HG03066 (cell line): ENCODE results near the gene CLHC1.
"Not testable (repeated sequence)": the region's sequence is repeated elsewhere in the genome, so short reads cannot be mapped to it uniquely, and the experiment has no call there.

ENCODE experiments used
- ATAC-seq: cut with Tn5 transposase; IDR thresholded peaks from one replicate; pipeline ENCODE4 v1.9.1; 2021; ENCODE audit warnings: low read depth; ENCODE audit not compliant: unreplicated experiment

CLHC1 gene

DNA sequence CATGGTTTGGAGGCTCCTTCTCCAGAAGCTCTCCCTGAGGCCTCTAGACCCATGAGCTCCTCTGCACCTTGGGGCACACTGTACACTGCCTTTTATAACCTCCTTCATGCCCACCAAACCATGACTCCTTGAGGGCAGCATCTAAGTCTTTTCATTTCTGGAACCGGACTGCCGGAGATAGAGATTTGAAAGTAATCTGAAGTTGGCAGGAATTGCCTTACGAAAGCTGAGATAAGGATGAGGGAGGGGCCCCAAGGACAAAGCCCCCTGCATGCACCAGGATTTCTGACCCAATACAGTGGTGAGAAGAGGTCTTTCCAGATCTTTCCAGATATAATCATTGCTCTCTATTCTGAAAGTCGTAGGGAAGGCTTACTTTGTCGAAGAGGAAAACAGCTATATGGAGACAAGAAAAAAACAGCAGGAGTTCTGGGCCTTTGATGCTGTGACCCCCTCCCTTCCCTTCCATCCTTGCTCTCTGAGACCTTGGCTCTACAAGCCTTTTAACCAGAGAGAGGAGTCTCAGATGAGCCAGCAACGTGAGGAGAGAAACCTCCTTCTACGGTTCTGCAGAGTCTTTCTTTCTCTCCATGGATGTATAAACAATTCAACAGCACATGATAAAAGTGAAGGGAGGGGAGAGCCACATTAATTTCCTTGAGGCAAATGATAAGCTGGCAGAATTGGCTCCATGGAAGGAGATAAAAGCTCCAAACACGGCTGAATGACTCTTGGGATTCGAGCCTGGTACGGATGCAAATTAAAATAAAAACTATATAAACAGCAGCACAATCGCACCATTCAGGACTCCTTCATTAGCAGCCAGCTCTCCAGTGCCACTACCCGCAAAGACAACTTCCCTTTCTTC, 93.8 kb downstream of the CLHC1 start:
- ATAC-seq = no peak

DNA sequence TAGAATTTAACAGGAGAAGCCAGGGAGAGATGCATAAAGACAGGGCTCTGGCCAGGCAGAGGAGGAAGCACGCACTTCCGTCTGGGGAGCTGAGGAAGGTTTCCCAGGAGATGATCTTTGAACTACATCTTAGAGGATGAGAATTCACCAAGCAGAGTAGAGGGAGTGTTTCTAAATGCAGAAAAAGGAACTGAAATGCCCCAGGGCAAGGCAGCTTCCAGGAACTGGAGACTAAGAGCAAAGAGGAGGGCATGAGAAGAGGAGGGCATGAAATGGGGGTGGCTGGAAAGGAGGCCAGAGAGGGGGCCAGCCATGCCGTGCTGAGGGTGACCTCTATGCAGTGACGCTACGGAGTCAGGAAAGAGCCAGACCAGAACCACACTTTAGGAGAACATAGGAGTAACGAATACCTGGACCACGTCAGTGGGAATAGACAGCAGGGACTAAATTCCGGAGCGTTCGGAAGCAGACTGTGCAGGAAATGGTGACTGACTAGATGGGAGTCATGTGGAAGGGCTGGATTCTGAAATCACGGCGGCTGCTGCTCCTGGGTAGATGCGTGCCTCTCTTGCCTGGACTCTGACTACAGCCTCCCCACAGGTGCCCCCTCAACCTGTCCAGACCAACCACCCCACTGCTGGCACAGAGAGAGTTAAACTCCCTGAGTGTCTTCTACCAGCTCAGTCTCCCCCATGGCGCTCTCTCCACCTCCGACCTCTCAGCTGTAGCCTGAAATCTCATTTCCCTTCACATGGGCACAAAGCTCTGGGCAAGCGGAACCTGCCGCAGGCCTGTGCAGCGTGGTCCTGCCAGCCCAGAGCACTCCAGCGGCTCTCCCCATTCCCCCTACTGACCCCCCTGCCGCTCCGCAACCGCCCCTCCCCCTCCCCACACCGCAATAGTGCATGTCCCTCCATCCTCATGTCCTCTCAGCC, 94.8 kb downstream of the CLHC1 start:
- no peak for ATAC-seq

DNA sequence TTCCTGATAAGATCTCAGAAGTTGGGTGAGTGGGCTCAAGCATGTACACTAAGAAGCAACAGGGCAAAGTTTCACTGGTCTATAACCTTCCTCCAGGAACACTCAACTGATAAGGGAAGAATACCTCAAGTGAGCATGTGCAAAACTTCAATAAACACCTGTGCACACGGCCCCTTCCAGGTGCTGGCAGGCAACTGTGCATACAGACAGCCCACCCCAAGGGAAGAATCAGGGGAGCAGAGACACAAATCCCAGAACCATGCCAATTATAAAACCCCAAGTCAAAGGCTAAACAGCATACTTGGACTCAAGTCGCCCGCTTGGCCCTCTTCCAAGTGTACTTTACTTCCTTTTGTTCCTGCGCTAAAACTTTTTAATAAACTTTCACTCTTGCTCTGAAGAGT, 96.0 kb downstream of the CLHC1 start:
- ATAC-seq = no peak

DNA sequence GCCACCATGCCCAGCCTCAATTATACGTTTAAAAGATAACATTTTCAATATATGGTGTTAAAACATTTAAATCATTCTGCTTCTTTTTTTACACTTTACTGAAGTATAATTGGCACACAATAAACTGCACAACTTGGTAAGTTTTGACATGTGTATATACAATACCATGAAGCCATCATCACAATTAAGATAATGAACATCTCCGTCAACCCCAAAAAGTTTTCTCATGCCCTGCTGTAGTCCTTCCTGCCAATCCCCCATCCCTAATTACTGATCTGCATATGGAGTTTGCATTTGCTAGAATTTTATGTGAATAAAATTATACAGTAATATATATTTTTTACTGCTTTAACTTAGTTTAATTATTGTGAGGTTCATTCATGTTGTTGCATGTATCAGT, 96.6 kb downstream of the CLHC1 start:
- no peak for ATAC-seq

DNA sequence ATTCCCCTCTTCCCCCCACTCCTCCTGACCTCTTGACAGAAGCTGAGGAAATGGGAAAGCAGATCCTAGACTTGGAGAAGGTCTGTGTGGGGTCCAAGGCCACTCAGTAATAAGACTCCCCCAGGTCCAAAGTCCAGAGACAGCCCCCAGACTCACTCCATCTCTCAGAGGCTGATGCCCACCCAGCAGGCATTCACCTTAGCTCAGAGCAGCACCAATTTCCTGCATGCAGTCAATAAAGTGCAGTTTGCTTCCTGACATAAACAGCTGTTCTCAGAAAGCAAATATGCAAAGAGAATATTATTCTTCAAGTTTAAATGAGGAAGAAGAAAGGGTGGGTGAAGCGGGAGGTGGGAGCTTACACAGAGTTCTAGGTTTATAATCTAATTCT, 97.8 kb downstream of the CLHC1 start:
- no peak for ATAC-seq

DNA sequence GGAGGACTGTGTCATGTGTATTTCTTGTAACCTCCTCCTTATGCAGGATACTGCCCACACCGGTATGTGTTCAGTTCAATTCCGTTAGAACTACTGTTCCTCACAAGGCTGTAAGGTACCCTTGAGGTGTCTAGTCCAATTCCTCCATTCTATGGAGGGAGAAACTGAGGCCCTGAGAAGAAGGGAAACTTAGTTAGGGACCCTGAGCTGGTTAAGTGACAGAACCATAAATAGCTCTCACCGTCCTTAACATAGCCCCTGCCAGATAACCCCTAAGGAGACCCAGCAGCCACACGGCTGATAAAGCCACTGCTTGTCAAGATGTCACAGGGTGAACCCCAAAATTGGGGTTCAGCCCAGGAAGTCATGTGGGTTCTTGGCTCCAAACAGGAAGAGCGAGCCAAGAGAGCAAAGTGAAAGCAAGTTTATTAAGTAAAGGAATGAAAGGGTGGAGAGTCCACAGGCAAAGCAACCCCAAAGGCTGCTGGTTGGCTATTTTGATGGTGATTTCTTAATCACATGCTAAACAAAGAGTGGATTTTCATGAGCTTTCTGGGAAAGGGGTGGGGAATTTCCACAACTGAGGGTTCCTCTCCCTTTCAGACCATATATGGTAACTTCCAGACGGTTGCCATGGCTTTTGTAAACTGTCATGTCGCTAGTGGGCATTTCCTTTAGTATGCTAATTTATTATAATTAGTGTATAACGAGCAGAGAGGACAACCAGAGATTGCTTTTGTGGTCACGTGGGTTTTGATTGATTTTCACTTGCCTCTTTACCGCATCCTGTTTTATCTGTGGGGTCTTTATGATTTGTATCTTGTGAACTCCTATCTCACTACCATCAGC, 98.4 kb downstream of the CLHC1 start:
- ATAC-seq = peak; percentile 74

DNA sequence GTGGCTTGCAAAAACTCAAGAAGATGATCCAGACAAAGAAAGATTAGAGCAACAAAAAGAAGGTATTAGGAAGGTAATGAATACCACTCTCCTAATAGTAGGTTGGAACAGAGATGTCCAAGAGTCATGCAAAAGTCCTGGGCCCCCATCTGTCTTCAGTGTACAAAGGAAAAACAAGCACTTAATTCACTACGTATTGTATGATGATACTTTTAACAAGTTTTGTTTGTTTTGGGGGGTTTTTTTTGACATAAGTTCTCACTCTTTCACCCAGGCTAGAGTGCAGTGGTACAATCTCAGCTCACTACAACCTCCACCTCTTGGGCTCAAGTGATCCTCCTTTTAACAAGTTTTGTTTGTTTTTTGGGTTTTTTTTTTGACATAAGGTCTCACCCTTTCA, 101.2 kb downstream of the CLHC1 start:
- ATAC-seq = no peak

DNA sequence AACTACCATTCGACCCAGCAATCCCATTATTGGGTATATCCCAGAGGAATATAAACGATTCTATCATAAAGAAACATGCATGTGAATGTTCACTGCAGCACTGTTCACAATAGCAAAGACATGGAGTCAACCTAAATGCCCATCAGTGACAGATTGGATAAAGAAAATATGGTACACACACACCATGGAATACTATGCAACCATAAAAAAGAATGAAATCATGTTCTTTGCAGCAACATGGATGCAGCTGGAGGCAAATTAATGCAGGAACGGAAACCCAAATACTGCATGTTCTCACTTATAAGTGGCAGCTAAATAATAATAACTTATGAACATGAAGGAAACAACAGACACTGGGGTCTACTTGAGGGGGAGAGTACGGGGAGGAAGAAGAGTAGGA, 105.5 kb downstream of the CLHC1 start:
- ATAC-seq = not testable (repeated sequence)
